HG02885 (cell line): Measurements from ENCODE around the gene IQGAP2.
"Not testable (repeated sequence)": the region's sequence is repeated elsewhere in the genome, so short reads cannot be mapped to it uniquely, and the experiment has no call there.

Source experiments
- ATAC-seq: cut with Tn5 transposase; IDR thresholded peaks from one replicate; pipeline ENCODE4 v1.9.1; 2021; ENCODE audit warnings: mild to moderate bottlenecking; ENCODE audit not compliant: unreplicated experiment, poor library complexity

IQGAP2 gene

GRCh38 chr5:76402886-76403765 is at the start of gene IQGAP2:
TSS of gene IQGAP2 (plus strand) at chr5:76403285. CDS start at chr5:76403546, 261 bp downstream.
- ATAC-seq = peak; percentile 68

GRCh38 chr5:76356887-76357286 is 46.2 kb upstream of the IQGAP2 start:
- ATAC-seq = no peak

GRCh38 chr5:76363352-76364225 is 39.5 kb upstream of the IQGAP2 start:
- no peak for ATAC-seq

- ATAC-seq = no peak
These were observed 38.9 kb upstream of the IQGAP2 start for GRCh38 chr5:76364226-76364589.

- ATAC-seq = no peak
These were observed 37.5 kb upstream of the IQGAP2 start for GRCh38 chr5:76365561-76365960.

- no peak for ATAC-seq
These were observed 36.5 kb upstream of the IQGAP2 start for GRCh38 chr5:76366596-76366995.

- ATAC-seq = no peak
These were observed 35.3 kb upstream of the IQGAP2 start for GRCh38 chr5:76367623-76368371.

- no peak for ATAC-seq
These were observed 34.1 kb upstream of the IQGAP2 start for GRCh38 chr5:76368941-76369340.

GRCh38 chr5:76369668-76370067 is 33.4 kb upstream of the IQGAP2 start:
- not testable (repeated sequence) for ATAC-seq

- ATAC-seq = no peak
These were observed 31.1 kb upstream of the IQGAP2 start for GRCh38 chr5:76371960-76372322.

- no peak for ATAC-seq
These were observed 30.6 kb upstream of the IQGAP2 start for GRCh38 chr5:76372323-76373054.

- ATAC-seq = no peak
These were observed 26.8 kb upstream of the IQGAP2 start for GRCh38 chr5:76376148-76376865.

- ATAC-seq = no peak
These were observed 26.2 kb upstream of the IQGAP2 start for GRCh38 chr5:76376866-76377230.

GRCh38 chr5:76378355-76378754 is 24.7 kb upstream of the IQGAP2 start:
- ATAC-seq = no peak

- no peak for ATAC-seq
These were observed 23.8 kb upstream of the IQGAP2 start for GRCh38 chr5:76379316-76379715.

- ATAC-seq = no peak
These were observed 23.2 kb upstream of the IQGAP2 start for GRCh38 chr5:76379855-76380254.

GRCh38 chr5:76380346-76381066 is 22.6 kb upstream of the IQGAP2 start:
- ATAC-seq = no peak

GRCh38 chr5:76383126-76383832 is 19.8 kb upstream of the IQGAP2 start:
- no peak for ATAC-seq
